GM23338 (cell line): ENCODE data around the gene EGFR.

Source experiments
- EZH2 ChIP-seq: fragments of 200-600 bp; sonication (generic); IDR thresholded peaks from one replicate; pipeline ENCODE4 v1.8.0; 2017; ENCODE audit warnings: antibody characterized with exemption, mild to moderate bottlenecking, low read depth; ENCODE audit not compliant: unreplicated experiment
- EZH2phosphoT487 ChIP-seq: fragments of 200-600 bp; sonication (generic); IDR thresholded peaks from one replicate; pipeline ENCODE4 v1.8.1; 2018; ENCODE audit warnings: antibody characterized with exemption; ENCODE audit not compliant: unreplicated experiment
- JUNB ChIP-seq: IDR thresholded peaks from one replicate; pipeline ENCODE4 v1.6.1; 2016; ENCODE audit warnings: antibody characterized with exemption; ENCODE audit not compliant: unreplicated experiment
- POLR2AphosphoS5 ChIP-seq: IDR thresholded peaks from 2 replicates; pipeline ENCODE4 v1.6.1; 2016; ENCODE audit warnings: antibody characterized with exemption, low read depth

- TF ChIP-seq EZH2phosphoT487: no peak
- no peak for TF ChIP-seq POLR2AphosphoS5
- no peak for TF ChIP-seq EZH2
- no peak for TF ChIP-seq JUNB
These were observed 77.5 kb downstream of the EGFR start for GRCh38 chr7:55096323-55096722.
